HepG2 (cell line): ENCODE results near the gene DNAJC2. TPM values are rescaled to one million over a fixed set of nuclear protein-coding genes. Genes with fewer than 3 reads are reported as not detected.

Experiments used
- DMAP1 ChIP-seq: IDR thresholded peaks from 2 replicates; pipeline ENCODE4 v1.6.1; 2016
- DZIP1 ChIP-seq: sonication (generic); formaldehyde crosslinking; IDR thresholded peaks from 2 replicates; pipeline ENCODE4 v1.5.0; 2020; ENCODE audit warnings: mild to moderate bottlenecking, missing genetic modification reagents
- E2F1 ChIP-seq: sonication (generic); formaldehyde crosslinking; IDR thresholded peaks from 2 replicates; pipeline ENCODE4 v1.5.0; 2020; ENCODE audit warnings: missing genetic modification reagents
- ESRRA ChIP-seq: sonication (generic); formaldehyde crosslinking; IDR thresholded peaks from 2 replicates; pipeline ENCODE4 v1.5.1; 2020; ENCODE audit warnings: mild to moderate bottlenecking, low read depth, missing genetic modification reagents
- HNRNPH1 ChIP-seq: fragments of 200-400 bp; formaldehyde crosslinking; optimal IDR thresholded peaks from 2 replicates; pipeline ENCODE3; 2017; ENCODE audit warnings: mild to moderate bottlenecking, low read depth, low read length
- KLF9 ChIP-seq: IDR thresholded peaks from 2 replicates; pipeline ENCODE4 v1.6.1; 2016; ENCODE audit warnings: low read depth
- NRL ChIP-seq: sonication (generic); formaldehyde crosslinking; IDR thresholded peaks from 2 replicates; pipeline ENCODE4 v1.5.0; 2020; ENCODE audit warnings: missing genetic modification reagents, mild to moderate bottlenecking, moderate library complexity, borderline replicate concordance
- REXO4 ChIP-seq: sonication (generic); formaldehyde crosslinking; IDR thresholded peaks from 2 replicates; pipeline ENCODE4 v1.8.0; 2022; ENCODE audit warnings: missing genetic modification reagents, mild to moderate bottlenecking, borderline replicate concordance
- SP2 ChIP-seq: sonication (generic); formaldehyde crosslinking; IDR thresholded peaks from 2 replicates; pipeline ENCODE4 v1.5.1; 2020; ENCODE audit warnings: mild to moderate bottlenecking, missing genetic modification reagents
- XBP1 ChIP-seq: sonication (generic); formaldehyde crosslinking; IDR thresholded peaks from 2 replicates; pipeline ENCODE4 v1.5.0; 2020; ENCODE audit warnings: missing genetic modification reagents
- ZBTB20 ChIP-seq: sonication (generic); formaldehyde crosslinking; IDR thresholded peaks from 2 replicates; pipeline ENCODE4 v1.8.1; 2023; ENCODE audit warnings: missing genetic modification reagents, low read depth, mild to moderate bottlenecking, borderline replicate concordance
- ZFP62 ChIP-seq: sonication (generic); formaldehyde crosslinking; IDR thresholded peaks from 2 replicates; pipeline ENCODE4 v1.4.0; 2020; ENCODE audit warnings: missing genetic modification reagents
- ZNF205 ChIP-seq: IDR thresholded peaks from 2 replicates; pipeline ENCODE4 v1.6.1; 2018; ENCODE audit warnings: missing biosample characterization, missing genetic modification reagents
- ZNF414 ChIP-seq: sonication (generic); formaldehyde crosslinking; IDR thresholded peaks from 2 replicates; pipeline ENCODE4 v1.5.0; 2020; ENCODE audit warnings: missing genetic modification reagents
- ZNF652 ChIP-seq: IDR thresholded peaks from 2 replicates; pipeline ENCODE4 v1.6.1; 2016; ENCODE audit warnings: low read depth, borderline replicate concordance
- ZNF678 ChIP-seq: sonication (generic); formaldehyde crosslinking; IDR thresholded peaks from 2 replicates; pipeline ENCODE4 v1.4.0; 2020; ENCODE audit warnings: mild to moderate bottlenecking, missing genetic modification reagents
- ZNF75D ChIP-seq: sonication (generic); formaldehyde crosslinking; IDR thresholded peaks from 2 replicates; pipeline ENCODE4 v1.8.1; 2023; ENCODE audit warnings: missing genetic modification reagents, mild to moderate bottlenecking, borderline replicate concordance
- polyA plus RNA-seq, 8 experiments: library from polyadenylated mRNA; depleted of rRNA in 3 of 8; stranded (reverse) in 7 of 8; unstranded in 1 of 8; fragments of >200 nt; fragmentation: Illumina TruSeq in 4 of 8; extraction: Trizol in 4 of 8; gene quantifications; 2 replicates each; pipeline versions ENCODE4 v1.2.1 to v1.2.3, GENCODE V29; 2011 to 2016; ENCODE audit warnings: low read depth in 4 of 8, missing spikeins in 1 of 8, mixed read lengths in 1 of 8; ENCODE audit not compliant: insufficient read depth in 1 of 8
- total RNA-seq, 5 experiments: library from RNA; depleted of rRNA; stranded (reverse); fragments of >200 nt; fragmentation: Illumina TruSeq; extraction: Trizol; gene quantifications; 2 replicates each; pipeline ENCODE4 v1.2.3, GENCODE V29; 2016; ENCODE audit warnings: low read depth in 1 of 5
- TF ChIP-seq, protein P1 (sequence below): sonication (generic); formaldehyde crosslinking; IDR thresholded peaks from 2 replicates; pipeline ENCODE4 v1.8.0; 2022; ENCODE audit warnings: mild to moderate bottlenecking, missing genetic modification reagents
- TF ChIP-seq, protein P2 (sequence below): IDR thresholded peaks from 2 replicates; pipeline ENCODE4 v1.6.1; 2016; ENCODE audit warnings: control low read depth
- TF ChIP-seq, protein P3 (sequence below): sonication (generic); formaldehyde crosslinking; IDR thresholded peaks from 2 replicates; pipeline ENCODE4 v1.5.1; 2020; ENCODE audit warnings: missing genetic modification reagents, mild to moderate bottlenecking, borderline replicate concordance

Gene DNAJC2
- total and polyA plus RNA-seq, 2 of the 13 experiments (the other 11 are each of a cell fraction or from before 2014, with no cell fraction given): 19.6 to 42.0 TPM

DNA sequence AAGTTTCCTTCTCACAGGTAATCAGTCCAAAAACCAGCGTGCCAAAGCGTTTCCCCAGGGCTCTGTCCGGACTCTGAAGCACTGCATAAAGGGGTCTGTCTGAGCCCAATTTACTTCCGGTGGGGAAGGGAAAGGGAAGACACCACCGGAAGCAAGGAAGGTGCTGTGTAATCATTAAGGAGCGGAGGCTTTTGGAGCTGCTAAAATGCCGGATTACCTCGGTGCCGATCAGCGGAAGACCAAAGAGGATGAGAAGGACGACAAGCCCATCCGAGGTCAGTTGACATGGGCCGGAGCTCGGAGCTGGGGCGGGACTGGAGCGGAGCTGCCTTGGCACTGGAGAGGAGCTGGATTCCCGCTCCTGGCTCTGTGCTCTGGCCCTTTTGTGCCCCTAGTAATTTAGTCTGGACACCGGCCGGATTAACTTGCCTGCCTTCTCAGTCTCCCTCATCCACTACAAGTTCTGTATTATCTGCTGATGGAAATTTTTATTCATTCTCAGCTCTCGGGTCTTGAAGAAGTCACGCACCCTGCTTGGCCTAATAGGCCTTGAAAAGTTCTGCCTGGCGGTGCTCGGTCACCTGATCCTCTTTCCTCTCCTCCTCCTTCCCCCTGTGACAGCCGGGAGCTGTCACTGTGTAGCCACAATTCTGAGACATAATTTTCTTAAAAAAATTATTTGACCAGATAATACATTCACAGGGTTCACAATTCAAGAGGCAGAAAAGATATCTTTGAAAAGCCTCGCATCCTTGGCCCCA is 3.1 kb upstream of the DNAJC2 start, which contains the start of gene PSMC2 (continued):
- TF ChIP-seq DZIP1 (no peak), XBP1 (CRISPR knock-in tag) (no peak), ZNF75D (CRISPR knock-in tag) (no peak), ZNF678 (CRISPR knock-in tag) (no peak), DMAP1 (CRISPR knock-in tag) (peak; percentile 96), E2F1 (CRISPR knock-in tag) (no peak), ESRRA (CRISPR knock-in tag) (no peak), KLF9 (0 out of 2 replicates have a peak, but pooled peaks have one; percentile 62), HNRNPH1 (no peak), SP2 (no peak), NRL (CRISPR knock-in tag) (peak; percentile 76; the same call in 1 of the 2 replicates), ZNF205 (CRISPR knock-in tag) (peak; percentile 61; the same call in 1 of the 2 replicates), ZBTB20 (no peak), ZNF652 (CRISPR knock-in tag) (peak; percentile 27; the same call in 1 of the 2 replicates), ZNF414 (0 out of 2 replicates have a peak, but pooled peaks have one; percentile 62), ZFP62 (CRISPR knock-in tag) (no peak), REXO4 (CRISPR knock-in tag) (no peak)
- TF ChIP-seq, protein P1, sequence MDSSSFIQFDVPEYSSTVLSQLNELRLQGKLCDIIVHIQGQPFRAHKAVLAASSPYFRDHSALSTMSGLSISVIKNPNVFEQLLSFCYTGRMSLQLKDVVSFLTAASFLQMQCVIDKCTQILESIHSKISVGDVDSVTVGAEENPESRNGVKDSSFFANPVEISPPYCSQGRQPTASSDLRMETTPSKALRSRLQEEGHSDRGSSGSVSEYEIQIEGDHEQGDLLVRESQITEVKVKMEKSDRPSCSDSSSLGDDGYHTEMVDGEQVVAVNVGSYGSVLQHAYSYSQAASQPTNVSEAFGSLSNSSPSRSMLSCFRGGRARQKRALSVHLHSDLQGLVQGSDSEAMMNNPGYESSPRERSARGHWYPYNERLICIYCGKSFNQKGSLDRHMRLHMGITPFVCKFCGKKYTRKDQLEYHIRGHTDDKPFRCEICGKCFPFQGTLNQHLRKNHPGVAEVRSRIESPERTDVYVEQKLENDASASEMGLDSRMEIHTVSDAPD (CRISPR knock-in tag): no peak
- TF ChIP-seq, protein P2, sequence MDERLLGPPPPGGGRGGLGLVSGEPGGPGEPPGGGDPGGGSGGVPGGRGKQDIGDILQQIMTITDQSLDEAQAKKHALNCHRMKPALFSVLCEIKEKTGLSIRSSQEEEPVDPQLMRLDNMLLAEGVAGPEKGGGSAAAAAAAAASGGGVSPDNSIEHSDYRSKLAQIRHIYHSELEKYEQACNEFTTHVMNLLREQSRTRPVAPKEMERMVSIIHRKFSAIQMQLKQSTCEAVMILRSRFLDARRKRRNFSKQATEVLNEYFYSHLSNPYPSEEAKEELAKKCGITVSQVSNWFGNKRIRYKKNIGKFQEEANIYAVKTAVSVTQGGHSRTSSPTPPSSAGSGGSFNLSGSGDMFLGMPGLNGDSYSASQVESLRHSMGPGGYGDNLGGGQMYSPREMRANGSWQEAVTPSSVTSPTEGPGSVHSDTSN (CRISPR knock-in tag): no peak
- TF ChIP-seq, protein P3, sequence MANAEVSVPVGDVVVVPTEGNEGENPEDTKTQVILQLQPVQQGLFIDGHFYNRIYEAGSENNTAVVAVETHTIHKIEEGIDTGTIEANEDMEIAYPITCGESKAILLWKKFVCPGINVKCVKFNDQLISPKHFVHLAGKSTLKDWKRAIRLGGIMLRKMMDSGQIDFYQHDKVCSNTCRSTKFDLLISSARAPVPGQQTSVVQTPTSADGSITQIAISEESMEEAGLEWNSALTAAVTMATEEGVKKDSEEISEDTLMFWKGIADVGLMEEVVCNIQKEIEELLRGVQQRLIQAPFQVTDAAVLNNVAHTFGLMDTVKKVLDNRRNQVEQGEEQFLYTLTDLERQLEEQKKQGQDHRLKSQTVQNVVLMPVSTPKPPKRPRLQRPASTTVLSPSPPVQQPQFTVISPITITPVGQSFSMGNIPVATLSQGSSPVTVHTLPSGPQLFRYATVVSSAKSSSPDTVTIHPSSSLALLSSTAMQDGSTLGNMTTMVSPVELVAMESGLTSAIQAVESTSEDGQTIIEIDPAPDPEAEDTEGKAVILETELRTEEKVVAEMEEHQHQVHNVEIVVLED: peak; percentile 71; the same call in 1 of the 2 replicates
